ENCODE results near the gene C17orf100. TPM values are rescaled to one million over a fixed set of nuclear protein-coding genes. Genes with fewer than 3 reads are reported as not detected.

C17orf100 gene
- total and polyA plus RNA-seq, 10 of the 15 experiments (the other 5 are each of a cell fraction or from before 2014, with no cell fraction given): 0.84 to 4.7 (median 1.8) TPM

DNA sequence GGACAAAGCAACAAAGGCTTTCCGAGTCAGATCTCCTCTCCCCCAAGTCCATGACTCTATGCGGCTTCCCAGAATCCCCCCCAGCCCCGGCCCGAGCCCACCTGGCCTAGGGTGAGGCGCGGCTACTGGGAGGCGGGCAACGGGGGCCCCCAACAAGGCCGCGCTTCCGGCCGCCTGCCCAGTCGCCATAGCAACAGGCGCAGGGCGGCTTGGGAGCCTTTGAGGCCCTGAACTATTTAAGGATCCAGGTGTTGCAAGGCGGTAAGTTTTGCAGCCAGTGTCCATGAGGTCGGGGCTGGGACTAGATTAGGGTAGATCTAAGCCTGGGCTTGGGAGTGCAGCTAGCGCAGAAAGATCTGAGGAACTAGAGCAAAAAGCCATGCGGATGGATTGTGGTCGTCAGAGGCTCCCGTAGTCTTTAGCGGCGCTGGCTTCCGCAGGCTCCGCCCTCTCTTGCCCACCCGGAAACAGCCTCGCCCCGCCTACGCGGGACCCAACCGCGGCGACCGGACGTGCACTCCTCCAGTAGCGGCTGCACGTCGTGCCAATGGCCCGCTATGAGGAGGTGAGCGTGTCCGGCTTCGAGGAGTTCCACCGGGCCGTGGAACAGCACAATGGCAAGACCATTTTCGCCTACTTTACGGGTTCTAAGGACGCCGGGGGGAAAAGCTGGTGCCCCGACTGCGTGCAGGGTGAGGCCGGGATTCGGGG lies 10.9 kb upstream of the C17orf100 start, which contains the start of the genes KIAA0753 and TXNDC17:
KIAA0753 (minus strand) TSS at position 176 of the 711 bp plus-strand sequence. CDS start 5,608 bp downstream, outside the sequence.
TXNDC17 (plus strand) TSS at position 525 of the 711 bp plus-strand sequence; CDS start at position 548, 23 bp downstream.
- Histone ChIP-seq H3K79me2 (ENCODE audit: control insufficient read depth, insufficient read depth, low read length) (peaks cover 33% of the 10 kb centered on the region), H3K4me2 (ENCODE audit: control insufficient read depth, insufficient read depth) (peak within 1 kb of the TSS; percentile 88), H4K20me1 (ENCODE audit: control insufficient read depth, insufficient read depth) (no peaks in the 10 kb centered on the region), H3K36me3 (ENCODE audit: control insufficient read depth in 2 of 2, insufficient read depth in 2 of 2, low read length in 1 of 2) (peaks cover 0 to 12% of the 10 kb centered on the region in 2 experiments; a peak in 1 of 4 replicates), H3K27me3 (replicated peaks in 1 of 2; ENCODE audit: control insufficient read depth in 2 of 2, insufficient read depth in 2 of 2, low read length in 1 of 2) (no peaks in the 10 kb centered on the region), H2AFZ (ENCODE audit: control insufficient read depth, low read depth, low read length) (peak within 1 kb of the TSS; percentile 96), H3K9me3 (replicated peaks; ENCODE audit: control insufficient read depth, insufficient read depth, low read length) (no peaks in the 10 kb centered on the region), H3K4me1 (ENCODE audit: control insufficient read depth, insufficient read depth, low read length) (peaks cover 11% of the 10 kb centered on the region; the same call in 1 of the 2 replicates), H3K4me3 (peak within 1 kb of the TSS; percentile 87), H3K27ac (ENCODE audit: control insufficient read depth, insufficient read depth) (peak within 1 kb of the TSS; percentile 83), H3K9ac (ENCODE audit: control insufficient read depth, insufficient read depth, low read length) (peak within 1 kb of the TSS; percentile 84)
- peak; percentile 86 for FAIRE-seq
- peak; percentile 94 for ATAC-seq
- WGBS (ENCODE audit: insufficient coverage, insufficient replicate concordance, low lambda C conversion rate, missing lambda C conversion rate): under 1% methylated on average over 52 of the region's 52 CpGs
- SMC1A ChIA-PET (ENCODE audit: uncharacterized antibody, unreplicated experiment): interaction anchor here (1.0 to 2.1 kb wide), 2 partner anchors 10 to 168 kb away, joined by 3 to 8 read pairs; partner anchors contain the start of genes C17orf100 and MED31
- RAD21 ChIA-PET (ENCODE audit: unreplicated experiment): no interaction called here
- peak; percentile 84 for DNase-seq (ENCODE audit: low read depth, low spot score)
- in situ Hi-C loops (cut with MboI) (no loop called here), intact Hi-C loops (cut with micrococcal nuclease; ENCODE audit: unreplicated experiment) (loop anchor here (1.0 kb wide), 1 partner anchor 11 kb away; the partner anchor contains the start of genes C17orf100 and MED31)
- no TSS peak for BruUV-seq (replicated peaks)
- CTCF ChIA-PET: interaction anchor here (0.6 to 2.2 kb wide), 3 partner anchors 8 to 168 kb away, joined by 3 to 9 read pairs (median 5); no protein-coding TSS in a partner anchor
- POLR2A ChIA-PET: interaction anchor here (0.8 to 2.0 kb wide), 4 partner anchors 9 to 17 kb away, joined by 3 to 11 read pairs (median 4); partner anchors contain the start of genes C17orf100 and MED31
- TF ChIP-seq WRNIP1 (IDR thresholded peaks at IDR 0.05; ENCODE audit: borderline replicate concordance, low read depth, low read length): 0 out of 2 replicates have a peak, but pooled peaks have one; percentile 42
- TF ChIP-seq KDM1A (IDR thresholded peaks at IDR 0.05; ENCODE audit: borderline replicate concordance): no peak
- peak in 1 of 2 experiments; percentile 49; a peak in 2 of 4 replicates for TF ChIP-seq EP300 (IDR thresholded peaks at IDR 0.05; ENCODE audit: borderline replicate concordance in 1 of 2, control insufficient read depth in 1 of 2, low read depth in 2 of 2, low read length in 2 of 2)
- no peak for TF ChIP-seq CBX5 (IDR thresholded peaks at IDR 0.05; ENCODE audit: low read depth)
- TF ChIP-seq, protein P1, sequence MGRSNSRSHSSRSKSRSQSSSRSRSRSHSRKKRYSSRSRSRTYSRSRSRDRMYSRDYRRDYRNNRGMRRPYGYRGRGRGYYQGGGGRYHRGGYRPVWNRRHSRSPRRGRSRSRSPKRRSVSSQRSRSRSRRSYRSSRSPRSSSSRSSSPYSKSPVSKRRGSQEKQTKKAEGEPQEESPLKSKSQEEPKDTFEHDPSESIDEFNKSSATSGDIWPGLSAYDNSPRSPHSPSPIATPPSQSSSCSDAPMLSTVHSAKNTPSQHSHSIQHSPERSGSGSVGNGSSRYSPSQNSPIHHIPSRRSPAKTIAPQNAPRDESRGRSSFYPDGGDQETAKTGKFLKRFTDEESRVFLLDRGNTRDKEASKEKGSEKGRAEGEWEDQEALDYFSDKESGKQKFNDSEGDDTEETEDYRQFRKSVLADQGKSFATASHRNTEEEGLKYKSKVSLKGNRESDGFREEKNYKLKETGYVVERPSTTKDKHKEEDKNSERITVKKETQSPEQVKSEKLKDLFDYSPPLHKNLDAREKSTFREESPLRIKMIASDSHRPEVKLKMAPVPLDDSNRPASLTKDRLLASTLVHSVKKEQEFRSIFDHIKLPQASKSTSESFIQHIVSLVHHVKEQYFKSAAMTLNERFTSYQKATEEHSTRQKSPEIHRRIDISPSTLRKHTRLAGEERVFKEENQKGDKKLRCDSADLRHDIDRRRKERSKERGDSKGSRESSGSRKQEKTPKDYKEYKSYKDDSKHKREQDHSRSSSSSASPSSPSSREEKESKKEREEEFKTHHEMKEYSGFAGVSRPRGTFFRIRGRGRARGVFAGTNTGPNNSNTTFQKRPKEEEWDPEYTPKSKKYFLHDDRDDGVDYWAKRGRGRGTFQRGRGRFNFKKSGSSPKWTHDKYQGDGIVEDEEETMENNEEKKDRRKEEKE (IDR thresholded peaks at IDR 0.05): no peak
- peak; percentile 69; the same call in 1 of the 2 replicates for TF ChIP-seq GABPA (IDR thresholded peaks at IDR 0.05; ENCODE audit: low read depth)
- TF ChIP-seq EGR1 (IDR thresholded peaks at IDR 0.05; ENCODE audit: borderline replicate concordance in 1 of 2, low read depth in 2 of 2, low read length in 2 of 2): peak; percentile 6 to 79
- no peak for TF ChIP-seq ZNF384 (IDR thresholded peaks at IDR 0.05; ENCODE audit: borderline replicate concordance, low read depth, low read length)
- TF ChIP-seq SIX5 (IDR thresholded peaks at IDR 0.05; ENCODE audit: low read depth, low read length, severe bottlenecking): no peak
- TF ChIP-seq, protein P2, sequence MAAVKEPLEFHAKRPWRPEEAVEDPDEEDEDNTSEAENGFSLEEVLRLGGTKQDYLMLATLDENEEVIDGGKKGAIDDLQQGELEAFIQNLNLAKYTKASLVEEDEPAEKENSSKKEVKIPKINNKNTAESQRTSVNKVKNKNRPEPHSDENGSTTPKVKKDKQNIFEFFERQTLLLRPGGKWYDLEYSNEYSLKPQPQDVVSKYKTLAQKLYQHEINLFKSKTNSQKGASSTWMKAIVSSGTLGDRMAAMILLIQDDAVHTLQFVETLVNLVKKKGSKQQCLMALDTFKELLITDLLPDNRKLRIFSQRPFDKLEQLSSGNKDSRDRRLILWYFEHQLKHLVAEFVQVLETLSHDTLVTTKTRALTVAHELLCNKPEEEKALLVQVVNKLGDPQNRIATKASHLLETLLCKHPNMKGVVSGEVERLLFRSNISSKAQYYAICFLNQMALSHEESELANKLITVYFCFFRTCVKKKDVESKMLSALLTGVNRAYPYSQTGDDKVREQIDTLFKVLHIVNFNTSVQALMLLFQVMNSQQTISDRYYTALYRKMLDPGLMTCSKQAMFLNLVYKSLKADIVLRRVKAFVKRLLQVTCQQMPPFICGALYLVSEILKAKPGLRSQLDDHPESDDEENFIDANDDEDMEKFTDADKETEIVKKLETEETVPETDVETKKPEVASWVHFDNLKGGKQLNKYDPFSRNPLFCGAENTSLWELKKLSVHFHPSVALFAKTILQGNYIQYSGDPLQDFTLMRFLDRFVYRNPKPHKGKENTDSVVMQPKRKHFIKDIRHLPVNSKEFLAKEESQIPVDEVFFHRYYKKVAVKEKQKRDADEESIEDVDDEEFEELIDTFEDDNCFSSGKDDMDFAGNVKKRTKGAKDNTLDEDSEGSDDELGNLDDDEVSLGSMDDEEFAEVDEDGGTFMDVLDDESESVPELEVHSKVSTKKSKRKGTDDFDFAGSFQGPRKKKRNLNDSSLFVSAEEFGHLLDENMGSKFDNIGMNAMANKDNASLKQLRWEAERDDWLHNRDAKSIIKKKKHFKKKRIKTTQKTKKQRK (IDR thresholded peaks at IDR 0.05; ENCODE audit: low read depth, low read length): no peak
- peak; percentile 61; the same call in 1 of the 2 replicates for TF ChIP-seq CREB1 (IDR thresholded peaks at IDR 0.05; ENCODE audit: low read depth)
- TF ChIP-seq, protein P3, sequence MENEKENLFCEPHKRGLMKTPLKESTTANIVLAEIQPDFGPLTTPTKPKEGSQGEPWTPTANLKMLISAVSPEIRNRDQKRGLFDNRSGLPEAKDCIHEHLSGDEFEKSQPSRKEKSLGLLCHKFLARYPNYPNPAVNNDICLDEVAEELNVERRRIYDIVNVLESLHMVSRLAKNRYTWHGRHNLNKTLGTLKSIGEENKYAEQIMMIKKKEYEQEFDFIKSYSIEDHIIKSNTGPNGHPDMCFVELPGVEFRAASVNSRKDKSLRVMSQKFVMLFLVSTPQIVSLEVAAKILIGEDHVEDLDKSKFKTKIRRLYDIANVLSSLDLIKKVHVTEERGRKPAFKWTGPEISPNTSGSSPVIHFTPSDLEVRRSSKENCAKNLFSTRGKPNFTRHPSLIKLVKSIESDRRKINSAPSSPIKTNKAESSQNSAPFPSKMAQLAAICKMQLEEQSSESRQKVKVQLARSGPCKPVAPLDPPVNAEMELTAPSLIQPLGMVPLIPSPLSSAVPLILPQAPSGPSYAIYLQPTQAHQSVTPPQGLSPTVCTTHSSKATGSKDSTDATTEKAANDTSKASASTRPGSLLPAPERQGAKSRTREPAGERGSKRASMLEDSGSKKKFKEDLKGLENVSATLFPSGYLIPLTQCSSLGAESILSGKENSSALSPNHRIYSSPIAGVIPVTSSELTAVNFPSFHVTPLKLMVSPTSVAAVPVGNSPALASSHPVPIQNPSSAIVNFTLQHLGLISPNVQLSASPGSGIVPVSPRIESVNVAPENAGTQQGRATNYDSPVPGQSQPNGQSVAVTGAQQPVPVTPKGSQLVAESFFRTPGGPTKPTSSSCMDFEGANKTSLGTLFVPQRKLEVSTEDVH (IDR thresholded peaks at IDR 0.05; ENCODE audit: low read depth, partially characterized antibody): peak; percentile 70
